ENCODE data around the gene NUDT3.
"Not testable (repeated sequence)": the region's sequence is repeated elsewhere in the genome, so short reads cannot be mapped to it uniquely, and the experiment has no call there.

Gene NUDT3

GRCh38 chr6:34340906-34341480 is 51.5 kb downstream of the NUDT3 start:
- no peak for DNase-seq

- DNase-seq = no peak
Observed at GRCh38 chr6:34340394-34340793, 52.1 kb downstream of the NUDT3 start.

DNA sequence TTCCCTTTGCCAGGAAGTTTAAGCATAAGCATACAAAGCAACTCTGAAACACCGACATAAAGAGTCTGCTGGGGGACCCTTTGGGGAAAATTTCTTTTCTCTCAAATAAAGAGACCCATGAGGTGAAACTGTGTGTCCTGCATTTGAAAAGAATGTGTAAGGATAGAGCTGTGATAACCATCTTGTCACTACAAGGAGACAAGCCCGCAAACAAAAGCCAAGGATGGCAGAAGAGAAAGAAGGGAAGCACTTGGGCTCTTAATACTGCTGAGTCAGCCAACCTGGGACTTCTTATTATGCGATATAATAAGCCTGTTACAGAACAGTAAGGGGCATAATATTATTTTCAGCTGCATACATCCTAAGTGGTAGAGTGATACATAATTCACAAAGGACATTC is 52.5 kb downstream of the NUDT3 start:
- DNase-seq = no peak

- no peak for DNase-seq
Observed at GRCh38 chr6:34339432-34339831, 53.0 kb downstream of the NUDT3 start.

- no peak for DNase-seq
Observed at GRCh38 chr6:34338811-34339210, 53.7 kb downstream of the NUDT3 start.

DNA sequence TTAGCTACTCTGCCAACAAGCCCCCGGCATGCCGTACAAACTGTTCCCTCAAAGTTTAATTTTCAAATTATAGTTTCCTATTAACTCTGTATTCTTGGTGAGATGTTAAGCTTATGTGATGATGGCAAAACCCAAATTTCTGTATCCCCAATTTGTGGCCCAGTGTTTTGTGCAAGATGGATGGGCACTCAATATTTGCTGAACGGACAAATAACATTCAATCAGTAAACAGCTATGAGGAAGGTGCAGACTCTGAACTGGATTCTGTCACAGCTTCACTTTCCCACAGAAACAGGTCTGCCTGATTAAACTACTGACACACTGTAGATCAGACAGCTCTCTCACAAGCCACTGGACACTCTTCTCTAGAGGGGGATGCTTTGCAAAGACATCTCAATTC is 54.1 kb downstream of the NUDT3 start:
- DNase-seq = no peak

- no peak for DNase-seq
Observed at GRCh38 chr6:34334796-34335416, 57.6 kb downstream of the NUDT3 start.

- no peak for DNase-seq
Observed at GRCh38 chr6:34333858-34334257, 58.6 kb downstream of the NUDT3 start.

DNA sequence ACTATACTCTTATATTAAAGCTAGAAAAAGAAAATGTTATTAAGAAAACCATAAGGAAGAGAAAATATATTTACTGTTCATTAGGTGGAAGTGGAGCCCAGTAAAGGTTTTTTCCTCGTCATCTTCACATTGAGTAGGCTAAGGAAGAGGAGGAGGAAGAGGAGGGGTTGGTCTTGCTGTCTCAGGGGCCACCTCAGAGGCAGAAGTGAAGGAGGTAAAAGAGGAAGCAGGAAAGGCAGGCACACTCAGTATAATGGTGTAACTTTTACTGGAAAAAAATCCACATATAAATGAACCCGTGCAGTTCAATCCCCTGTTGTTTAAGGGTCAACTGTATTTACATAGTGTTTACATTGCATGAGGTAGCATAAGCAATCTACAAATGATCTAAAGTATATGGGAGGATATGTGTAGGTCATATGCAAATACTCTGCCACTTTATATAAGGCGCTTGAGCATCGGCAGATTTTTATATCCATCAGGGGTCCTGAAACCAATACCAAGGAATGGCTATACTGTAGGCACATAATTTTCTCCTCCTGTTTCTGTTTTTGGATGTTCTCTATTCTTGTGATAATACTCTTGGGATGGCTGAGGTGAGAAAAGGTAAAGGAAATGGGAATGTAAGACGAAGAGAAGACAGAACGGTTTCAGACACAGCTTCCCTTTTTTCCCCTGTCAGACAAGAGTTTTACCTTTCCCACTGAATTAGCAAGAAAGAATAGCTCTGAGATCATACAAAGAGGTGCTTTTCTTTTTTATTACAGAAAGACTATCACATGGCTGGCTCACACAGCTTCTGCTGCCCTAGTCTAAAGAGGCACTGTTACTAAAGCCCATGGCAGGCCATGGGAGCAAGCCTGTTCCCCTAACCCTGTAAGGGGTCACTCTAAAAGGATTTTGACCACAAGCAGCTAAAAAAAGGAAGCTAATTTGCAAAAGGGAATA is 59.9 kb downstream of the NUDT3 start:
- no peak for DNase-seq

GRCh38 chr6:34331371-34332050 is 61.0 kb downstream of the NUDT3 start:
- no peak for DNase-seq

DNA sequence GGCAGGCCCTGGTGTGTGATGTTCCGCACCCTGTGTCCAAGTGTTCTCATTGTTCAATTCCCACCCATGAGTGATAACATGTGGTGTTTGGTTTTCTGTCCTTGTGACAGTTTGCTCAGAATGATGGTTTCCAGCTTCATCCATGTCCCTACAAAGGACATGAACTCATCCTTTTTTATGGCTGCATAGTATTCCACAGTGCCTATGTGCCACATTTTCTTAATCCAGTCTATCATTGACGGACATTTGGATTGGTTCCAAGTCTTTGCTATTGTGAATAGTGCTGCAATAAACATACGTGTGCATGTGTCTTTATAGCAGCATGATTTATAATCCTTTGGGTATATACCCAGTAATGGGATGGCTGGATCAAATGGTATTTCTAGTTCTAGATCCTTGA is 62.7 kb downstream of the NUDT3 start:
- not testable (repeated sequence) for DNase-seq

DNA sequence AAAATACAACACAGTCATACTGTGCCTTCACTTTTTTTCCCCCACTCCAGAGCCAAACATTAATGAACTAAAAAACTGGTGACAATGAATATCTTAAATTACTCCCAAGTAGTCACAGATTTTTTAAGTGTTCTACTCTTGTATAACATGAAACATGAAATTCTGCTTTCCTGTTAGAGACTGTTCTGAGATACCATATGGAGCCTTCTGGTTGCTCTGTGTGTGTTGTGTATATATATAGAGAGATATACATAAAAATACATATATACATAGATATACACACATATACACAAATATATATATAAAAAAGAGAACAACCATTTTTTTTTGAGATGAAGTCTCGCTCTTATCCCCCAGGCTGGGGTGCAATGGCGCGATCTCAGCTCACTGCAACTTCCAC is 63.5 kb downstream of the NUDT3 start:
- DNase-seq = no peak

DNA sequence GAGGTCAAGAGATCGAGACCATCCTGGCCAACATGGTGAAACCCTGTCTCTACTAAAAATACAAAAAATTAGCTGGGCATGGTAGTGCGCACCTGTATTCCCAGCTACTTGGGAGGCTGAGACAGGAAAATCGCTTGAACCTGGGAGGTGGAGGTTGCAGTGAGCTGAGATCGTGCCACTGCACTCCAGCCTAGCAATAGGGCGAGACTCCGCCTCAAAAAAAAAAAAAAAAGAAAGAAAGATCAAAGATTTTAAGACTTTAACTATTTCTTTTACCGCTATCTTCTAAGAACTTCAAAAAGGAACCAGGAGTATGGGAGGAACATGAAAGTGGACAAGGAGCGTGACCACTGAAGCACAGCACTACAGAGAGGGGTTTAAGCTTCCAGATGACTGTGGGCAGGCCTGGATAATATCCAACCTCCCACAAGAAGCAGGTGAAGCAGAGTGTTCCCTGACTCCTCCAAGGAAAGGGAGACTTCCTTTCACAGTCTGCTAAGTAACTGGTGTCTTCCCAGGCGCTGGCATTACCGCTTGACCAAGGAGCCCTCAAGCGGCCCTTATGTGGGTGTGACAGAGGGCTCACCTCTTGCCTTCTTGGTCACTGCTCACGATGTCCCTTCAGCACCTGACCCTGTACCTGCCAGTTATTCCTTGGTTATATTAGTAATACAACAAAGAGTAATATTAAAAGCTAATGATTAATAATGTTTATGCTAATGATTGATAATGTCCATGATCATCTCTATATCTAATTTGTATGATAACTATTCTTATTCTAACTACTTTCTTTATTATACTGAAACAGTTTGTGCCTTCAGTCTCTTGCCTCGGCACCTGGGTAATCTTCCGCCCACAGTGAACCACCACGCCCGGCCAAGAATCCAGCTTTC is 64.9 kb downstream of the NUDT3 start:
- DNase-seq = not testable (repeated sequence)

- DNase-seq = no peak
Observed at GRCh38 chr6:34325633-34326032, 66.8 kb downstream of the NUDT3 start.

- no peak for DNase-seq
Observed at GRCh38 chr6:34324738-34325444, 67.6 kb downstream of the NUDT3 start.

GRCh38 chr6:34324221-34324620 is 68.2 kb downstream of the NUDT3 start:
- DNase-seq = not testable (repeated sequence)

DNA sequence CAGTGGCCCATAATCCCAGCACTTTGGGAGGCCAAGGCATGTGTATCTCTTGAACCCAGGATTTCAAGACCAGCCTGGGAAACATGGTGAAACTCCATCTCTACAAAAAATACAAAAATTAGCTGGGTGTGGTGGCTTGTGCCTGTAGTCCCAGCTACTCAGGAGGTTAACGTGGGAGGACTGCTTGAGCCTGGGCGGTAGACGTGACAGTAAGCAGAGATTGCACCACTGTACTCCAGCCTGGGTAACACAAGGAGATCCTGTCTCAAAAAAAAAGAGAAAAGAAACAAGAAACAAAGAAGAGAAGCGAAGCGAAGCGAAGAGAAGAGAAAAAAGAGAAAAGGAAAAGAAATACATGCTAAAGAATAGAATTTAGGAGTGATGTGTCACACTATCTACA is 69.2 kb downstream of the NUDT3 start:
- no peak for DNase-seq

GRCh38 chr6:34322732-34323131 is 69.7 kb downstream of the NUDT3 start:
- no peak for DNase-seq

- DNase-seq = no peak
Observed at GRCh38 chr6:34321821-34322220, 70.6 kb downstream of the NUDT3 start.

- no peak for DNase-seq
Observed at GRCh38 chr6:34319471-34319885, 73.0 kb downstream of the NUDT3 start.

All from DMS53 (cell line).